K562 (cell line): ENCODE measurements around the gene DKC1. TPM values are rescaled to one million over a fixed set of nuclear protein-coding genes. Genes with fewer than 3 reads are reported as not detected.

ENCODE experiments used
- COPS2 ChIP-seq: fragments of 450-650 bp; conservative IDR thresholded peaks from 2 replicates; pipeline ENCODE4 v1.6.1; 2016; ENCODE audit warnings: mild to moderate bottlenecking, moderate library complexity
- MGA ChIP-seq: fragments of 450-650 bp; IDR thresholded peaks from 2 replicates; pipeline ENCODE4 v1.6.1; 2016; ENCODE audit warnings: mild to moderate bottlenecking, moderate library complexity
- NR1H2 ChIP-seq: sonication (generic); formaldehyde crosslinking; IDR thresholded peaks from 2 replicates; pipeline ENCODE4 v1.4.0; 2020; ENCODE audit warnings: mild to moderate bottlenecking, missing genetic modification reagents
- NR2C2 ChIP-seq, 2 experiments: fragments of 200-800 bp in 1 of 2; sonication (Bioruptor generic) in 1 of 2; sonication (generic) in 1 of 2; formaldehyde crosslinking in 1 of 2; IDR thresholded peaks; 2 replicates each; pipeline versions ENCODE4 v1.6.1 to v1.8.0; 2016 to 2022; ENCODE audit warnings: mild to moderate bottlenecking in 1 of 2, missing compliant biosample characterization in 1 of 2, missing genetic modification characterization in 1 of 2, missing genetic modification reagents in 1 of 2
- TEAD4 ChIP-seq, 2 experiments: sonication (generic) in 1 of 2; formaldehyde crosslinking in 1 of 2; IDR thresholded peaks; 2 replicates each; pipeline versions ENCODE4 v1.6.1 to v1.8.0; 2012 to 2022; ENCODE audit warnings: borderline replicate concordance in 1 of 2, inconsistent platforms in 1 of 2, low read length in 1 of 2, mild to moderate bottlenecking in 1 of 2, missing genetic modification reagents in 1 of 2
- VEZF1 ChIP-seq: fragments of 200-800 bp; sonication (Bioruptor generic); IDR thresholded peaks from 2 replicates; pipeline ENCODE4 v1.6.1; 2017; ENCODE audit warnings: missing genetic modification characterization, missing compliant biosample characterization
- ZNF592 ChIP-seq: fragments of 450-650 bp; IDR thresholded peaks from 2 replicates; pipeline ENCODE4 v1.6.1; 2017; ENCODE audit warnings: antibody characterized with exemption, mild to moderate bottlenecking
- polyA plus RNA-seq, 8 experiments: library from polyadenylated mRNA; depleted of rRNA in 4 of 8; stranded (reverse) in 5 of 8; unstranded in 3 of 8; fragments of >200 nt; fragmentation: Nextera tagmentation in 2 of 8; fragmentation: Illumina TruSeq in 1 of 8; extraction: Ambion mirVana in 2 of 8; extraction: Trizol in 1 of 8; gene quantifications; 2 replicates each; pipeline versions ENCODE4 v1.2.1 to v1.2.3, GENCODE V29; 2011 to 2014; ENCODE audit warnings: inconsistent platforms in 1 of 8, missing spikeins in 1 of 8
- total RNA-seq, 7 experiments: library from RNA; depleted of rRNA in 6 of 7; stranded (reverse); fragments of >200 nt in 6 of 7; fragmentation: Illumina TruSeq in 2 of 7; extraction: Trizol in 2 of 7; gene quantifications; 2 replicates each; pipeline versions ENCODE4 v1.2.1 to v1.2.3, GENCODE V29; 2011 to 2021; ENCODE audit warnings: low replicate concordance in 1 of 7

DKC1 gene
- total and polyA plus RNA-seq, 9 of the 15 experiments (the other 6 are each of a cell fraction or from before 2014, with no cell fraction given) = 205 to 313 (median 219) TPM

GRCh38 chrX:154805696-154806091, 43.0 kb downstream of the DKC1 start (continued):
- TF ChIP-seq MGA = no peak; the same call in 1 of the 2 replicates
- no peak for TF ChIP-seq NR1H2
- peak; percentile 70 for TF ChIP-seq ZNF592
- TF ChIP-seq COPS2 = no peak
- TF ChIP-seq NR2C2 (CRISPR knock-in tag; IDR thresholded peaks at IDR 0.05) = no peak
- peak; percentile 62; the same call in 1 of the 2 replicates for TF ChIP-seq NR2C2 (tag; IDR thresholded peaks at IDR 0.05)
- no peak; the same call in 1 of the 2 replicates for TF ChIP-seq TEAD4 (IDR thresholded peaks at IDR 0.05; ENCODE audit: low read length)
- TF ChIP-seq TEAD4 (CRISPR knock-in tag; IDR thresholded peaks at IDR 0.05; ENCODE audit: borderline replicate concordance) = no peak
- TF ChIP-seq VEZF1 (CRISPR knock-in tag) = no peak
